Gastrocnemius medialis (tissue), 4 donors: ENCODE data around the gene SNX32. TPM values are rescaled to one million over a fixed set of nuclear protein-coding genes. Genes with fewer than 3 reads are reported as not detected.

Experiments used
- ATAC-seq, 2 donors: fragments of 150-250 bp; one replicate each; pipeline ENCODE4 v1.9.1; 2016
- DNase-seq, 2 donors: peaks; one replicate each; pipeline ENCODE4 v3.0.0-alpha.2; 2019
- H3K27ac ChIP-seq, 4 donors: fragments of 200-600 bp; sonication (generic); 1 replicate in 1 of 4; 2 replicates in 3 of 4; pipeline ENCODE4 v1.5.1; 2016 to 2018; ENCODE audit warnings: mild to moderate bottlenecking in 2 of 4, moderate library complexity in 1 of 4
- H3K27me3 ChIP-seq, 3 donors: fragments of 200-600 bp; sonication (generic) in 2 of 3; 1 replicate in 1 of 3; 2 replicates in 2 of 3; pipeline versions ENCODE4 v1.5.1 to v1.6.0; 2016 to 2019; ENCODE audit warnings: mild to moderate bottlenecking in 1 of 3, moderate library complexity in 1 of 3
- H3K36me3 ChIP-seq, 2 donors: fragments of 200-600 bp; sonication (generic) in 1 of 2; one replicate each; pipeline ENCODE4 v1.5.1; 2017 to 2018
- H3K4me1 ChIP-seq, 2 donors: fragments of 200-600 bp; sonication (generic) in 1 of 2; one replicate each; pipeline ENCODE4 v1.5.1; 2016 to 2017; ENCODE audit warnings: mild to moderate bottlenecking in 2 of 2
- H3K4me3 ChIP-seq, 4 donors: fragments of 200-600 bp; sonication (generic) in 3 of 4; 1 replicate in 1 of 4; 2 replicates in 3 of 4; pipeline ENCODE4 v1.5.1; 2016 to 2019; ENCODE audit warnings: mild to moderate bottlenecking in 2 of 4
- H3K9me3 ChIP-seq, 3 donors: fragments of 200-600 bp; sonication (generic) in 2 of 3; 1 replicate in 1 of 3; 2 replicates in 2 of 3; pipeline ENCODE4 v1.5.1; 2016 to 2019
- CTCF ChIP-seq, 5 experiments: fragments of 450-650 bp in 3 of 5; fragments of 200-600 bp in 2 of 5; sonication (generic) in 2 of 5; IDR thresholded peaks in 4 of 5; conservative IDR thresholded peaks in 1 of 5; 1 replicate in 4 of 5; 2 replicates in 1 of 5; pipeline ENCODE4 v1.5.1; 2016 to 2019; ENCODE audit warnings: antibody characterized with exemption in 5 of 5, mild to moderate bottlenecking in 3 of 5, moderate library complexity in 3 of 5
- POLR2A ChIP-seq, 2 donors: fragments of 450-650 bp; IDR thresholded peaks; one replicate each; pipeline ENCODE4 v1.6.1; 2017; ENCODE audit warnings: antibody characterized with exemption in 2 of 2, mild to moderate bottlenecking in 2 of 2, moderate library complexity in 2 of 2
- in situ Hi-C, 4 donors: fragments of 200-750 bp; cut with MboI; loops; one replicate each; pipeline versions ENCODE4 v1.15.0 to v1.8.0; 2017; ENCODE audit warnings: low sequenced_read_pairs in 4 of 4
- intact Hi-C: fragments of 100-400 bp; cut with DNase I; formaldehyde crosslinking; loops from one replicate; pipeline ENCODE4 v1.15.1; 2023; ENCODE audit warnings: low total_unique reads
- total RNA-seq, 4 donors: library from RNA; depleted of rRNA; stranded (reverse); fragments of >200 nt; gene quantifications; one replicate each; pipeline versions ENCODE4 v1.1.0 to v1.2.3, GENCODE V29; 2016

SNX32 gene
- total RNA-seq, 4 donors from 2014 or later: 0.11 TPM; not detected in 3

GRCh38 chr11:65880027-65880426 lies 46.3 kb downstream of the SNX32 start:
- in situ Hi-C loops: loop anchor here (5.0 to 10.0 kb wide), 4 partner anchors 85 to 115 kb away; partner anchors contain the start of gene SART1 (in 1 of the 4)
- no peak for DNase-seq

GRCh38 chr11:65880844-65881421 lies 47.2 kb downstream of the SNX32 start:
- no peak for ATAC-seq
- intact Hi-C loops: no loop called here
- H3K36me3 ChIP-seq: peaks cover 0 to 31% of the 10 kb centered on the region in 2 donors
- no peak for DNase-seq
- H3K9me3 ChIP-seq: no peaks in the 10 kb centered on the region
- no peaks in the 10 kb centered on the region for H3K4me1 ChIP-seq
- TF ChIP-seq POLR2A (IDR thresholded peaks at IDR 0.05) (no peak), CTCF (IDR thresholded peaks at IDR 0.05 in 4 of 5, conservative IDR thresholded peaks at IDR 0.05 in 1 of 5) (no peak)
- no peak overlapping the region for H3K4me3 ChIP-seq
- no peak overlapping the region for H3K27ac ChIP-seq
- in situ Hi-C loops: loop anchor here (5.0 to 10.0 kb wide), 4 partner anchors 84 to 114 kb away; partner anchors contain the start of gene SART1 (in 1 of the 4)
- no peaks in the 10 kb centered on the region for H3K27me3 ChIP-seq

More at GRCh38 chr11:65880027-65880426, 46.3 kb downstream of the SNX32 start:
- Histone ChIP-seq H3K27ac (no peak overlapping the region), H3K9me3 (no peaks in the 10 kb centered on the region), H3K27me3 (no peaks in the 10 kb centered on the region), H3K4me1 (no peaks in the 10 kb centered on the region), H3K4me3 (no peak overlapping the region), H3K36me3 (peaks cover 0 to 30% of the 10 kb centered on the region in 2 donors)
- intact Hi-C loops: no loop called here
- TF ChIP-seq CTCF (IDR thresholded peaks at IDR 0.05 in 4 of 5, conservative IDR thresholded peaks at IDR 0.05 in 1 of 5) (no peak), POLR2A (IDR thresholded peaks at IDR 0.05) (no peak)
- ATAC-seq: no peak

GRCh38 chr11:65882120-65883057 lies 48.6 kb downstream of the SNX32 start:
- peaks cover 2 to 4% of the 10 kb centered on the region in 2 donors for H3K4me1 ChIP-seq
- no peak for DNase-seq
- intact Hi-C loops (no loop called here), in situ Hi-C loops (loop anchor here (5.0 to 10.0 kb wide), 4 partner anchors 82 to 112 kb away; partner anchors contain the start of gene SART1 (in 1 of the 4))
- no peak for ATAC-seq
- H3K27me3 ChIP-seq: no peaks in the 10 kb centered on the region
- no peak for TF ChIP-seq POLR2A (IDR thresholded peaks at IDR 0.05)
- no peak for TF ChIP-seq CTCF (IDR thresholded peaks at IDR 0.05 in 4 of 5, conservative IDR thresholded peaks at IDR 0.05 in 1 of 5)
- peaks cover 0 to 44% of the 10 kb centered on the region in 2 donors for H3K36me3 ChIP-seq
- H3K9me3 ChIP-seq: no peaks in the 10 kb centered on the region
- H3K27ac ChIP-seq: no peak overlapping the region
- no peak overlapping the region for H3K4me3 ChIP-seq

- DNase-seq (no peak), ATAC-seq (no peak)
- Histone ChIP-seq H3K4me1 (peaks cover 8 to 9% of the 10 kb centered on the region in 2 donors), H3K9me3 (no peaks in the 10 kb centered on the region), H3K36me3 (peaks cover 0 to 44% of the 10 kb centered on the region in 2 donors), H3K27ac (no peak overlapping the region), H3K27me3 (no peaks in the 10 kb centered on the region), H3K4me3 (no peak overlapping the region)
- in situ Hi-C loops (loop anchor here (5.0 to 10.0 kb wide), 4 partner anchors 82 to 112 kb away; partner anchors contain the start of gene SART1 (in 1 of the 4)), intact Hi-C loops (no loop called here)
- no peak for TF ChIP-seq POLR2A (IDR thresholded peaks at IDR 0.05)
- TF ChIP-seq CTCF (IDR thresholded peaks at IDR 0.05 in 4 of 5, conservative IDR thresholded peaks at IDR 0.05 in 1 of 5): no peak
These were observed 49.4 kb downstream of the SNX32 start for GRCh38 chr11:65883058-65883761.
